A549 (cell line): Measurements from ENCODE around the gene PTPRJ.

ENCODE experiments used
- BHLHE40 ChIP-seq: IDR thresholded peaks from 2 replicates; pipeline ENCODE4 v1.6.1; 2012; ENCODE audit warnings: low read depth, low read length, inconsistent platforms
- CEBPB ChIP-seq, 2 experiments: fragments of >200 bp in 1 of 2; sonication (Bioruptor Twin) in 1 of 2; formaldehyde crosslinking in 1 of 2; IDR thresholded peaks; 2 replicates each; pipeline ENCODE4 v1.6.1; 2012 to 2016
- EP300 ChIP-seq, 2 experiments: fragments of >200 bp; sonication (Bioruptor Twin); formaldehyde crosslinking; IDR thresholded peaks; 2 replicates in 1 of 2; 3 replicates in 1 of 2; pipeline ENCODE4 v1.6.1; 2016 to 2017
- FOSB ChIP-seq: fragments of 250-450 bp; sonication (Bioruptor Pico); IDR thresholded peaks from 2 replicates; pipeline ENCODE4 v1.5.0; 2020; ENCODE audit warnings: mild to moderate bottlenecking, moderate library complexity
- HOXA7 ChIP-seq: fragments of 250-450 bp; sonication (Bioruptor Pico); IDR thresholded peaks from 2 replicates; pipeline ENCODE4 v1.5.0; 2020; ENCODE audit warnings: mild to moderate bottlenecking, moderate library complexity
- MAZ ChIP-seq: fragments of 150-350 bp; IDR thresholded peaks from 2 replicates; pipeline ENCODE4 v1.6.1; 2014; ENCODE audit warnings: antibody characterized with exemption, low read depth, low read length, borderline replicate concordance
- POLR2A ChIP-seq: IDR thresholded peaks from 2 replicates; pipeline ENCODE4 v1.6.1; 2012; ENCODE audit warnings: mild to moderate bottlenecking, low read length
- RAD21 ChIP-seq, 2 experiments: fragments of >200 bp in 1 of 2; sonication (Bioruptor Twin) in 1 of 2; formaldehyde crosslinking in 1 of 2; IDR thresholded peaks in 1 of 2; conservative IDR thresholded peaks in 1 of 2; 2 replicates in 1 of 2; 3 replicates in 1 of 2; pipeline ENCODE4 v1.6.1; 2012 to 2018; ENCODE audit warnings: inconsistent platforms in 1 of 2
- RCOR1 ChIP-seq: fragments of 150-350 bp; IDR thresholded peaks from 2 replicates; pipeline ENCODE4 v1.6.1; 2014; ENCODE audit warnings: antibody characterized with exemption, low read length, low read depth
- SMC3 ChIP-seq: fragments of >200 bp; sonication (Bioruptor Twin); formaldehyde crosslinking; IDR thresholded peaks from 3 replicates; pipeline ENCODE4 v1.6.1; 2018; ENCODE audit warnings: inconsistent platforms
- TF ChIP-seq, protein P1 (sequence below): fragments of >200 bp; sonication (Bioruptor Twin); formaldehyde crosslinking; IDR thresholded peaks from 3 replicates; pipeline ENCODE4 v1.5.1; 2016
- TF ChIP-seq, protein P2 (sequence below): IDR thresholded peaks from 2 replicates; pipeline ENCODE4 v1.6.1; 2012

DNA sequence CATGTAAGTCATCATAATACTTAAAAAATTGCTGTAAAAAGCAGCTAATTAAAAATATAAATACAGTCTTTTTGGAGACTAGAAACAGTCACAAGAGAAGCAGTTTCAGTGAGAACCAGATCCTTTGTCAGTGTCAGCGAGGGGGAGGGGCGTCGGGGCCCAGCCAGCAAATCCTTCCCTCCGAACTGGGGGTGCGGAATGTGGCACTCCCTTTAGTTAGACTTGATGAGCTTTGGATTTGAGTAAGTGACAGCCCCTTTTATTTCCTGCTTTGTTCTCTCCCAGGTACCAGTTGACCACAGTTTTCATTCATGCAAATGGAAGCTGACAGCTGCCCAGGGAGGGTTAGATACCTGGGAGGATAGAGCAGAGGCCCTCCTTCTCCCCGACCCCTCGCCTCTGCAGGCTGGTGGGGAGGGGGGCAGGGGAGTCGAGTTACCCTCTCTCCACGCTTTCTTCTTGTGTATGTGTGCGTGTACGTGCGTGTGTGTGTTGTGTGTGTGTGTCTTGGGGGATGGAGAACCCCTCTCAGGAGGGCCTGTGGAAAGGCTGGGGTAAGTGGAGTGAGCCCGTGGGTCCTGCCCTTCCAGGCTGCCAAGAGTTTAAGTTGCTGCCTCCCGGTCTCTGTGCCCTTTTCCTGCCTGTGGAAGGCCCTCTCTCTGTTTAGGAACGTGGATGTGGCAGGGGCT, 38.3 kb downstream of the PTPRJ start:
- TF ChIP-seq CEBPB (IDR thresholded peaks at IDR 0.05) (no peak), BHLHE40 (no peak), EP300 (IDR thresholded peaks at IDR 0.05) (no peak), HOXA7 (CRISPR knock-in tag) (no peak), POLR2A (no peak), FOSB (CRISPR knock-in tag) (no peak), SMC3 (no peak), MAZ (no peak), RCOR1 (no peak), RAD21 (conservative IDR thresholded peaks at IDR 0.05 in 1 of 2, IDR thresholded peaks at IDR 0.05 in 1 of 2) (no peak)
- TF ChIP-seq, protein P1, sequence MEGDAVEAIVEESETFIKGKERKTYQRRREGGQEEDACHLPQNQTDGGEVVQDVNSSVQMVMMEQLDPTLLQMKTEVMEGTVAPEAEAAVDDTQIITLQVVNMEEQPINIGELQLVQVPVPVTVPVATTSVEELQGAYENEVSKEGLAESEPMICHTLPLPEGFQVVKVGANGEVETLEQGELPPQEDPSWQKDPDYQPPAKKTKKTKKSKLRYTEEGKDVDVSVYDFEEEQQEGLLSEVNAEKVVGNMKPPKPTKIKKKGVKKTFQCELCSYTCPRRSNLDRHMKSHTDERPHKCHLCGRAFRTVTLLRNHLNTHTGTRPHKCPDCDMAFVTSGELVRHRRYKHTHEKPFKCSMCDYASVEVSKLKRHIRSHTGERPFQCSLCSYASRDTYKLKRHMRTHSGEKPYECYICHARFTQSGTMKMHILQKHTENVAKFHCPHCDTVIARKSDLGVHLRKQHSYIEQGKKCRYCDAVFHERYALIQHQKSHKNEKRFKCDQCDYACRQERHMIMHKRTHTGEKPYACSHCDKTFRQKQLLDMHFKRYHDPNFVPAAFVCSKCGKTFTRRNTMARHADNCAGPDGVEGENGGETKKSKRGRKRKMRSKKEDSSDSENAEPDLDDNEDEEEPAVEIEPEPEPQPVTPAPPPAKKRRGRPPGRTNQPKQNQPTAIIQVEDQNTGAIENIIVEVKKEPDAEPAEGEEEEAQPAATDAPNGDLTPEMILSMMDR = no peak
- TF ChIP-seq, protein P2, sequence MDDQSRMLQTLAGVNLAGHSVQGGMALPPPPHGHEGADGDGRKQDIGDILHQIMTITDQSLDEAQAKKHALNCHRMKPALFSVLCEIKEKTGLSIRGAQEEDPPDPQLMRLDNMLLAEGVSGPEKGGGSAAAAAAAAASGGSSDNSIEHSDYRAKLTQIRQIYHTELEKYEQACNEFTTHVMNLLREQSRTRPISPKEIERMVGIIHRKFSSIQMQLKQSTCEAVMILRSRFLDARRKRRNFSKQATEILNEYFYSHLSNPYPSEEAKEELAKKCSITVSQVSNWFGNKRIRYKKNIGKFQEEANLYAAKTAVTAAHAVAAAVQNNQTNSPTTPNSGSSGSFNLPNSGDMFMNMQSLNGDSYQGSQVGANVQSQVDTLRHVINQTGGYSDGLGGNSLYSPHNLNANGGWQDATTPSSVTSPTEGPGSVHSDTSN = no peak
